ENCODE results near the gene CNTNAP2.

GRCh38 chr7:148211740-148212151 lies 2095.1 kb downstream of the CNTNAP2 start:
- TF ChIP-seq EZH2 (IDR thresholded peaks at IDR 0.05; ENCODE audit: insufficient read depth, poor library complexity, severe bottlenecking): no peak
- no peak for TF ChIP-seq EZH2phosphoT487 (IDR thresholded peaks at IDR 0.05; ENCODE audit: insufficient read depth, low read depth)

All from GM23248 (cell line).